ENCODE measurements around the gene DLG4.

Gene DLG4

DNA sequence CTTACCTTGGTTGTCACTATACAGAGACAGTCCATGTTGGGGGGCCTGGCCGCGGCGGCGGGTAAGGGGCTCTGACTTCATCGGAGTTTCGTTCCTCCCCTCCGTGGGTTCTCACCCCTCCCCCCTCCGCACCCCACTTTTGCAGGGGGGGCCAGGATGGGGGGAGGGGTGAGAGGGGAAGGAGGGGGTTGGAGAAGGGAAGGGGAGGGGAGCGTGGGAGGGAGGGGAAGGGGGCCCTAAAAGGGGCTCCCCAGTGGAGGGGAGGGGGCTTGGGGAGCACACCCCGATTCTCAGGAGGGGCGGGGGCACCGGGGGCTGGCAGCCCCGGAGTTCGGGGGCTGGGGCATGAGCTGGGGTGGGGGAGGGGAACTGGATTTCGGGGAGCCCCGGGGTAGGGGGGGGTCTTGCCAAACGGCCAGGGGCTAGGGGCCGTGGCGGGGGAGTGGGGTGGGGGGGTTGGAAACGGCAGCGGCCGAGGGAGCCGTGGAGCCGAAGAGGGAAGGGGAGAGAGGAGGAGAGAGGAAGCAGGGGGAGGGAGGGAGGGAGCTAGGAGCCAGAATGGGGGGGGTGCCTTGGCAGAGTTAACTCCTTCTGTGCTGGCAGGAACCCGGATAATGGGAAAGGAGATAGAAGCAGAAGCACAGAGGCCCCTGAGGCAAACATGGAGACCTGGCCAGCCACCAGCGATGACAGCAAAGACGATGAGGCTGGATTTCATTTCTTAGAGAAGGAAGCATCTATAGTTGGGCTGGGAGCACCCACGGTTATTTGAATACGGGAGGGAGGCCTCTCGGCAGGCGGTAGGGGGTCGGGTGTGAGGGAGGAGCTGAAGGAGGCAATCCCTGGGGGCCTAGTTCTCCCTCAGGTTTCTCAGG, 2.3 kb downstream of the DLG4 start (continued):
- peak; percentile 54; the same call in 1 of the 2 replicates for TF ChIP-seq WT1 (tag by site-specific recombination; IDR thresholded peaks at IDR 0.05)
- TF ChIP-seq SP7 (tag by site-specific recombination; IDR thresholded peaks at IDR 0.05), result peak; percentile 42; the same call in 1 of the 2 replicates
- no peak; the same call in none of the 2 replicates for TF ChIP-seq ZNF423 (tag by site-specific recombination; IDR thresholded peaks at IDR 0.05)
- TF ChIP-seq ZFHX2 (tag by site-specific recombination; conservative IDR thresholded peaks at IDR 0.05), result peak; percentile 34
- TF ChIP-seq, protein P1, sequence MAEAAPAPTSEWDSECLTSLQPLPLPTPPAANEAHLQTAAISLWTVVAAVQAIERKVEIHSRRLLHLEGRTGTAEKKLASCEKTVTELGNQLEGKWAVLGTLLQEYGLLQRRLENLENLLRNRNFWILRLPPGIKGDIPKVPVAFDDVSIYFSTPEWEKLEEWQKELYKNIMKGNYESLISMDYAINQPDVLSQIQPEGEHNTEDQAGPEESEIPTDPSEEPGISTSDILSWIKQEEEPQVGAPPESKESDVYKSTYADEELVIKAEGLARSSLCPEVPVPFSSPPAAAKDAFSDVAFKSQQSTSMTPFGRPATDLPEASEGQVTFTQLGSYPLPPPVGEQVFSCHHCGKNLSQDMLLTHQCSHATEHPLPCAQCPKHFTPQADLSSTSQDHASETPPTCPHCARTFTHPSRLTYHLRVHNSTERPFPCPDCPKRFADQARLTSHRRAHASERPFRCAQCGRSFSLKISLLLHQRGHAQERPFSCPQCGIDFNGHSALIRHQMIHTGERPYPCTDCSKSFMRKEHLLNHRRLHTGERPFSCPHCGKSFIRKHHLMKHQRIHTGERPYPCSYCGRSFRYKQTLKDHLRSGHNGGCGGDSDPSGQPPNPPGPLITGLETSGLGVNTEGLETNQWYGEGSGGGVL (tag by site-specific recombination; IDR thresholded peaks at IDR 0.05), result peak; percentile 77
- peak; percentile 53; the same call in 1 of the 2 replicates for TF ChIP-seq ZBTB17 (tag by site-specific recombination; IDR thresholded peaks at IDR 0.05)
- TF ChIP-seq ZNF146 (tag by site-specific recombination; IDR thresholded peaks at IDR 0.05), result no peak
- TF ChIP-seq, protein P2, sequence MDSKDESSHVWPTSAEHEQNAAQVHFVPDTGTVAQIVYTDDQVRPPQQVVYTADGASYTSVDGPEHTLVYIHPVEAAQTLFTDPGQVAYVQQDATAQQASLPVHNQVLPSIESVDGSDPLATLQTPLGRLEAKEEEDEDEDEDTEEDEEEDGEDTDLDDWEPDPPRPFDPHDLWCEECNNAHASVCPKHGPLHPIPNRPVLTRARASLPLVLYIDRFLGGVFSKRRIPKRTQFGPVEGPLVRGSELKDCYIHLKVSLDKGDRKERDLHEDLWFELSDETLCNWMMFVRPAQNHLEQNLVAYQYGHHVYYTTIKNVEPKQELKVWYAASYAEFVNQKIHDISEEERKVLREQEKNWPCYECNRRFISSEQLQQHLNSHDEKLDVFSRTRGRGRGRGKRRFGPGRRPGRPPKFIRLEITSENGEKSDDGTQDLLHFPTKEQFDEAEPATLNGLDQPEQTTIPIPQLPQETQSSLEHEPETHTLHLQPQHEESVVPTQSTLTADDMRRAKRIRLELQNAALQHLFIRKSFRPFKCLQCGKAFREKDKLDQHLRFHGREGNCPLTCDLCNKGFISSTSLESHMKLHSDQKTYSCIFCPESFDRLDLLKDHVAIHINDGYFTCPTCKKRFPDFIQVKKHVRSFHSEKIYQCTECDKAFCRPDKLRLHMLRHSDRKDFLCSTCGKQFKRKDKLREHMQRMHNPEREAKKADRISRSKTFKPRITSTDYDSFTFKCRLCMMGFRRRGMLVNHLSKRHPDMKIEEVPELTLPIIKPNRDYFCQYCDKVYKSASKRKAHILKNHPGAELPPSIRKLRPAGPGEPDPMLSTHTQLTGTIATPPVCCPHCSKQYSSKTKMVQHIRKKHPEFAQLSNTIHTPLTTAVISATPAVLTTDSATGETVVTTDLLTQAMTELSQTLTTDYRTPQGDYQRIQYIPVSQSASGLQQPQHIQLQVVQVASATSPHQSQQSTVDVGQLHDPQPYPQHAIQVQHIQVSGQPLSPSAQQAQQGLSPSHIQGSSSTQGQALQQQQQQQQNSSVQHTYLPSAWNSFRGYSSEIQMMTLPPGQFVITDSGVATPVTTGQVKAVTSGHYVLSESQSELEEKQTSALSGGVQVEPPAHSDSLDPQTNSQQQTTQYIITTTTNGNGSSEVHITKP (tag by site-specific recombination; IDR thresholded peaks at IDR 0.05), result peak; percentile 58
- TF ChIP-seq ZNF10 (tag by site-specific recombination; IDR thresholded peaks at IDR 0.05), result no peak
- TF ChIP-seq GLIS2 (tag by site-specific recombination; IDR thresholded peaks at IDR 0.05), result peak; percentile 84
- 0 out of 2 replicates have a peak, but pooled peaks have one; percentile 20 for TF ChIP-seq ZNF76 (tag by site-specific recombination; IDR thresholded peaks at IDR 0.05; ENCODE audit: borderline replicate concordance, low read depth)
- TF ChIP-seq, protein P3, sequence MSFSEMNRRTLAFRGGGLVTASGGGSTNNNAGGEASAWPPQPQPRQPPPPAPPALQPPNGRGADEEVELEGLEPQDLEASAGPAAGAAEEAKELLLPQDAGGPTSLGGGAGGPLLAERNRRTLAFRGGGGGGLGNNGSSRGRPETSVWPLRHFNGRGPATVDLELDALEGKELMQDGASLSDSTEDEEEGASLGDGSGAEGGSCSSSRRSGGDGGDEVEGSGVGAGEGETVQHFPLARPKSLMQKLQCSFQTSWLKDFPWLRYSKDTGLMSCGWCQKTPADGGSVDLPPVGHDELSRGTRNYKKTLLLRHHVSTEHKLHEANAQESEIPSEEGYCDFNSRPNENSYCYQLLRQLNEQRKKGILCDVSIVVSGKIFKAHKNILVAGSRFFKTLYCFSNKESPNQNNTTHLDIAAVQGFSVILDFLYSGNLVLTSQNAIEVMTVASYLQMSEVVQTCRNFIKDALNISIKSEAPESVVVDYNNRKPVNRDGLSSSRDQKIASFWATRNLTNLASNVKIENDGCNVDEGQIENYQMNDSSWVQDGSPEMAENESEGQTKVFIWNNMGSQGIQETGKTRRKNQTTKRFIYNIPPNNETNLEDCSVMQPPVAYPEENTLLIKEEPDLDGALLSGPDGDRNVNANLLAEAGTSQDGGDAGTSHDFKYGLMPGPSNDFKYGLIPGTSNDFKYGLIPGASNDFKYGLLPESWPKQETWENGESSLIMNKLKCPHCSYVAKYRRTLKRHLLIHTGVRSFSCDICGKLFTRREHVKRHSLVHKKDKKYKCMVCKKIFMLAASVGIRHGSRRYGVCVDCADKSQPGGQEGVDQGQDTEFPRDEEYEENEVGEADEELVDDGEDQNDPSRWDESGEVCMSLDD (tag by site-specific recombination; IDR thresholded peaks at IDR 0.05), result peak; percentile 90
- TF ChIP-seq ZBTB8A (tag by site-specific recombination; IDR thresholded peaks at IDR 0.05), result 0 out of 2 replicates have a peak, but pooled peaks have one; percentile 17

DNA sequence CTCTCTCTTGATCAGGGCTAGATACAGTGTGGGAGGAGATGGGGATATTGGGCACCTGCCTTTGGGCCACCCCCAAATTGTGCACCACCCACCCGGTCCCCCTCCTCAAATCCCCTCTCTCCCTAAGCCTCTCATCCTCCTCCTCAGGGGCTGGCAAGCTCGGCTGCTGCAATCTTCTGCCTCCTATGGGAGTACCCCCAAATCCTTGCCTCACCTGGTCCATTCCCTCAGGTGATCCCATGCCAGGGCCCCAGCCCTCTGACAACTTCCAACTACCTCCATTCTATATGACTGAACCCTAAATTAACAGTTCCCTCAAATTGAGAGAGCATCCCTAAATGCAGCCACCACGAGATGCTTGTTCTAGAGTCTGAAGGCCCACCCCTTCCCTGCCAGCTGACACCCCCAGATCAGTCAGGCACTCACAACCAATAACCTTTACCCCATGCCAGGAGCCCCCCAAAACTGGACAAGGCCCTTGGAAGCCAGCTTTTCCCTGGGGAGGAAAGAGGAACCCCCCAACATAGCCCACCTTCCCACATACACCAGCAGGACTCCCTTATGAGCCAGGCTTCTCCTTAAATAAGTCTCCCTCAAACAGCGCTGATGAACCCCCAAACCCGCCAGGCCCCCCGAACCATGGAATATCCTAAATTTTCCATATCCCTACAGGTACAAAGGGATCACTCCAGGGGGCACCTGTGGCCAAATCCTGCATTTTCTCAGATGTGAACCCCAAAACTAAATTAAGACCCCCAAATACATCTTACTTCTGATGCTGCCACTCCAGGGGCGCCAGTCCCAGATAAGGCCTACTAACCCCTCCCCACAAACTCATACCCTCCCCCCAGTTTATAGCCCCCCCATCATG, 3.2 kb downstream of the DLG4 start:
- ChIA-PET CTCF (interaction anchor here (1.2 kb wide), 1 partner anchor 171 kb away, joined by 9 read pairs; no protein-coding TSS in a partner anchor), POLR2A (interaction anchor here (0.8 to 1.1 kb wide), 3 partner anchors 23 to 113 kb away, joined by 3 to 4 read pairs (median 3); partner anchors contain the start of gene PHF23)
- Histone ChIP-seq H3K9me3 (ENCODE audit: control insufficient read depth, insufficient read depth, low read depth, low read length) (no peaks in the 10 kb centered on the region), H3K27ac (ENCODE audit: extremely low read depth, low read depth, low read length) (no peak overlapping the region), H3K36me3 (ENCODE audit: control insufficient read depth in 2 of 2, insufficient read depth in 1 of 2, low read length in 2 of 2) (peaks cover 0 to 6% of the 10 kb centered on the region in 2 experiments; a peak in 1 of 3 replicates), H3K4me3 (ENCODE audit: low read depth, low read length) (no peak overlapping the region), H3K4me1 (ENCODE audit: control insufficient read depth, insufficient read depth, low read length) (peaks cover 11% of the 10 kb centered on the region)
- TF ChIP-seq ZNF510 (tag by site-specific recombination; IDR thresholded peaks at IDR 0.05; ENCODE audit: insufficient replicate concordance) (no peak), ZFHX2 (tag by site-specific recombination; conservative IDR thresholded peaks at IDR 0.05) (peak; percentile 29; the same call in 1 of the 2 replicates), GLIS2 (tag by site-specific recombination; IDR thresholded peaks at IDR 0.05) (peak; percentile 53), ZFP69B (tag by site-specific recombination; IDR thresholded peaks at IDR 0.05) (no peak), ZBTB48 (tag by site-specific recombination; IDR thresholded peaks at IDR 0.05) (peak; percentile 67; the same call in 1 of the 2 replicates), ZSCAN23 (tag by site-specific recombination; IDR thresholded peaks at IDR 0.05) (no peak), GFI1B (tag by site-specific recombination; IDR thresholded peaks at IDR 0.05) (no peak), ZBTB8A (tag by site-specific recombination; IDR thresholded peaks at IDR 0.05) (no peak)
- TF ChIP-seq, protein P3 (tag by site-specific recombination; IDR thresholded peaks at IDR 0.05), result peak; percentile 98
- TF ChIP-seq, protein P4, sequence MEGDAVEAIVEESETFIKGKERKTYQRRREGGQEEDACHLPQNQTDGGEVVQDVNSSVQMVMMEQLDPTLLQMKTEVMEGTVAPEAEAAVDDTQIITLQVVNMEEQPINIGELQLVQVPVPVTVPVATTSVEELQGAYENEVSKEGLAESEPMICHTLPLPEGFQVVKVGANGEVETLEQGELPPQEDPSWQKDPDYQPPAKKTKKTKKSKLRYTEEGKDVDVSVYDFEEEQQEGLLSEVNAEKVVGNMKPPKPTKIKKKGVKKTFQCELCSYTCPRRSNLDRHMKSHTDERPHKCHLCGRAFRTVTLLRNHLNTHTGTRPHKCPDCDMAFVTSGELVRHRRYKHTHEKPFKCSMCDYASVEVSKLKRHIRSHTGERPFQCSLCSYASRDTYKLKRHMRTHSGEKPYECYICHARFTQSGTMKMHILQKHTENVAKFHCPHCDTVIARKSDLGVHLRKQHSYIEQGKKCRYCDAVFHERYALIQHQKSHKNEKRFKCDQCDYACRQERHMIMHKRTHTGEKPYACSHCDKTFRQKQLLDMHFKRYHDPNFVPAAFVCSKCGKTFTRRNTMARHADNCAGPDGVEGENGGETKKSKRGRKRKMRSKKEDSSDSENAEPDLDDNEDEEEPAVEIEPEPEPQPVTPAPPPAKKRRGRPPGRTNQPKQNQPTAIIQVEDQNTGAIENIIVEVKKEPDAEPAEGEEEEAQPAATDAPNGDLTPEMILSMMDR (tag by site-specific recombination; IDR thresholded peaks at IDR 0.05), result no peak

Data from HEK293 (cell line).